Endodermal cell (in vitro differentiated cells): ENCODE measurements around the gene TMEM266. TPM values are rescaled to one million over a fixed set of nuclear protein-coding genes. Genes with fewer than 3 reads are reported as not detected.

Experiments
- DNase-seq: peaks from one replicate; pipeline ENCODE4 v3.0.0-alpha.2; 2017
- H3K27ac ChIP-seq: 2 replicates; pipeline ENCODE4 v1.5.1; 2013; ENCODE audit warnings: mild to moderate bottlenecking, low read depth, low read length, moderate library complexity
- H3K27me3 ChIP-seq: 2 replicates; pipeline ENCODE4 v1.6.1; 2013; ENCODE audit warnings: mild to moderate bottlenecking, low read length, moderate library complexity; ENCODE audit not compliant: insufficient read depth, control insufficient read depth, poor library complexity, severe bottlenecking
- H3K36me3 ChIP-seq: 2 replicates; pipeline ENCODE4 v1.7.0; 2013; ENCODE audit warnings: mild to moderate bottlenecking, low read length, moderate library complexity; ENCODE audit not compliant: control insufficient read depth, insufficient read depth
- H3K4me1 ChIP-seq: one replicate; pipeline ENCODE4 v1.7.0; 2013; ENCODE audit warnings: low read length; ENCODE audit not compliant: control insufficient read depth, insufficient read depth
- H3K4me3 ChIP-seq: 2 replicates; pipeline ENCODE4 v1.5.1; 2013; ENCODE audit warnings: mild to moderate bottlenecking, low read length, moderate library complexity
- H3K9ac ChIP-seq: 2 replicates; pipeline ENCODE4 v1.6.1; 2013; ENCODE audit warnings: mild to moderate bottlenecking, low read length, moderate library complexity; ENCODE audit not compliant: poor library complexity, severe bottlenecking; ENCODE audit errors: extremely low read depth
- H3K9me3 ChIP-seq: 2 replicates; pipeline ENCODE4 v1.6.1; 2013; ENCODE audit warnings: mild to moderate bottlenecking, low read length, moderate library complexity; ENCODE audit not compliant: control insufficient read depth
- H3K27ac Mint-ChIP-seq: 2 replicates; pipeline ENCODE4 v1.8.0; 2020; ENCODE audit warnings: mixed read lengths
- H3K27me3 Mint-ChIP-seq: 2 replicates; pipeline ENCODE4 v1.8.0; 2021; ENCODE audit warnings: mild to moderate bottlenecking, mixed read lengths; ENCODE audit not compliant: insufficient read depth
- H3K36me3 Mint-ChIP-seq: 2 replicates; pipeline ENCODE4 v1.8.0; 2020; ENCODE audit warnings: low read depth, mixed read lengths
- H3K4me1 Mint-ChIP-seq: 2 replicates; pipeline ENCODE4 v1.8.0; 2020; ENCODE audit warnings: mixed read lengths
- H3K4me3 Mint-ChIP-seq: 2 replicates; pipeline ENCODE4 v1.8.0; 2020; ENCODE audit warnings: mild to moderate bottlenecking, moderate library complexity, mixed read lengths
- H3K9me3 Mint-ChIP-seq: 2 replicates; pipeline ENCODE4 v1.8.0; 2020; ENCODE audit warnings: mild to moderate bottlenecking, mixed read lengths
- WGBS, 2 experiments: methylation state at CpG; one replicate each; pipeline versions ENCODE4 v1.1.5 to v1.1.7; 2013; ENCODE audit warnings: missing lambda C conversion rate in 2 of 2, mixed read lengths in 1 of 2; ENCODE audit not compliant: insufficient coverage in 1 of 2, insufficient read length in 1 of 2; 5-methylcytosine and 5-hydroxymethylcytosine counted together
- total RNA-seq, 2 donors: library from RNA; stranded (reverse); fragmentation: NEBNext Ultra II Directional in 1 of 2; extraction: Animal tissue kit (Norgen Biotek cat#: 25700) in 1 of 2; gene quantifications; 2 replicates in 1 of 2; 3 replicates in 1 of 2; pipeline ENCODE4 v1.2.1, GENCODE V29; 2021
- TF ChIP-seq, protein P1 (sequence below): fragments of 200-600 bp; sonication (generic); conservative IDR thresholded peaks from 2 replicates; pipeline ENCODE4 v1.5.0; 2021; ENCODE audit warnings: antibody characterized with exemption, mild to moderate bottlenecking

TMEM266 gene
- total RNA-seq, 2 donors from 2014 or later: 1.8 to 2.0 TPM

- Mint-ChIP-seq H3K4me1 (no peaks in the 10 kb centered on the region), H3K36me3 (no peaks in the 10 kb centered on the region), H3K4me3 (no peak overlapping the region), H3K9me3 (no peaks in the 10 kb centered on the region), H3K27ac (no peak overlapping the region), H3K27me3 (peaks cover 7% of the 10 kb centered on the region)
- no peaks in the 10 kb centered on the region for H3K27me3 ChIP-seq
- no peaks in the 10 kb centered on the region for H3K4me1 ChIP-seq
- DNase-seq: no peak
- H3K27ac ChIP-seq: no peak overlapping the region
- H3K36me3 ChIP-seq: no peaks in the 10 kb centered on the region
- 90 to 100% methylated on average over 4 to 16 of the region's 16 CpGs for WGBS, 2 experiments
- no peaks in the 10 kb centered on the region for H3K9me3 ChIP-seq
- TF ChIP-seq, protein P1, sequence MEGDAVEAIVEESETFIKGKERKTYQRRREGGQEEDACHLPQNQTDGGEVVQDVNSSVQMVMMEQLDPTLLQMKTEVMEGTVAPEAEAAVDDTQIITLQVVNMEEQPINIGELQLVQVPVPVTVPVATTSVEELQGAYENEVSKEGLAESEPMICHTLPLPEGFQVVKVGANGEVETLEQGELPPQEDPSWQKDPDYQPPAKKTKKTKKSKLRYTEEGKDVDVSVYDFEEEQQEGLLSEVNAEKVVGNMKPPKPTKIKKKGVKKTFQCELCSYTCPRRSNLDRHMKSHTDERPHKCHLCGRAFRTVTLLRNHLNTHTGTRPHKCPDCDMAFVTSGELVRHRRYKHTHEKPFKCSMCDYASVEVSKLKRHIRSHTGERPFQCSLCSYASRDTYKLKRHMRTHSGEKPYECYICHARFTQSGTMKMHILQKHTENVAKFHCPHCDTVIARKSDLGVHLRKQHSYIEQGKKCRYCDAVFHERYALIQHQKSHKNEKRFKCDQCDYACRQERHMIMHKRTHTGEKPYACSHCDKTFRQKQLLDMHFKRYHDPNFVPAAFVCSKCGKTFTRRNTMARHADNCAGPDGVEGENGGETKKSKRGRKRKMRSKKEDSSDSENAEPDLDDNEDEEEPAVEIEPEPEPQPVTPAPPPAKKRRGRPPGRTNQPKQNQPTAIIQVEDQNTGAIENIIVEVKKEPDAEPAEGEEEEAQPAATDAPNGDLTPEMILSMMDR: no peak
- no peak overlapping the region for H3K4me3 ChIP-seq
- no peak overlapping the region for H3K9ac ChIP-seq
Observed at GRCh38 chr15:76169911-76170800, 110.4 kb downstream of the TMEM266 start.

DNA sequence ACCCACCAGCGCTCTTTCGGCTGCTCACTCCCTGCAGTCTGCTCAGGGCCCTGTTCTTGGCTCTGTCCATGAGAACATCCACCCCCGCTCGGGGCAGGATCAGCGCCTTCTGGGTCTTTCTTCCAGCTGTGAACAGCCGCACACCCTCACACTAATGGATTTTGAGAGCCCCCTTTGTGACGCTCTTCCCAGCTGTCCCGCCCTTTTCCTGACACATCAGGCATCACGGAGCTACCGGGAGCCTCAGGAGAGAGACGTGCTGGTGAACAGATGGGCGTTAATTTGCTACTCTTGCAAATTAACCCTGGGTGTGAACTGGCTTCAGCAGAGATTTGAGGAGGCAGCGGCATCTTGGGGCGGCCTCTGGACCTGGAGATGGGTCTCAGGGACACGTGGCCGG lies 113.0 kb downstream of the TMEM266 start:
- H3K9ac ChIP-seq: no peak overlapping the region
- Mint-ChIP-seq H3K27ac (no peak overlapping the region), H3K9me3 (no peaks in the 10 kb centered on the region), H3K4me1 (peaks cover 2% of the 10 kb centered on the region), H3K36me3 (no peaks in the 10 kb centered on the region), H3K4me3 (no peak overlapping the region), H3K27me3 (peaks cover 12% of the 10 kb centered on the region)
- H3K27me3 ChIP-seq: no peaks in the 10 kb centered on the region
- no peaks in the 10 kb centered on the region for H3K36me3 ChIP-seq
- no peak for DNase-seq
- no peaks in the 10 kb centered on the region for H3K9me3 ChIP-seq
- TF ChIP-seq, protein P1: no peak
- 91 to 97% methylated on average over 16 of the region's 16 CpGs for WGBS, 2 experiments
- H3K27ac ChIP-seq: no peak overlapping the region
- H3K4me1 ChIP-seq: no peaks in the 10 kb centered on the region
- H3K4me3 ChIP-seq: no peak overlapping the region

- Mint-ChIP-seq H3K4me3 (no peak overlapping the region), H3K36me3 (no peaks in the 10 kb centered on the region), H3K27ac (no peak overlapping the region), H3K9me3 (no peaks in the 10 kb centered on the region), H3K27me3 (peaks cover 13% of the 10 kb centered on the region), H3K4me1 (peaks cover 6% of the 10 kb centered on the region)
- H3K9me3 ChIP-seq: no peaks in the 10 kb centered on the region
- H3K27ac ChIP-seq: no peak overlapping the region
- no peak for DNase-seq
- no peaks in the 10 kb centered on the region for H3K27me3 ChIP-seq
- no peak overlapping the region for H3K9ac ChIP-seq
- no peak overlapping the region for H3K4me3 ChIP-seq
- TF ChIP-seq, protein P1: no peak
- no peaks in the 10 kb centered on the region for H3K4me1 ChIP-seq
- WGBS, 2 experiments: 89 to 94% methylated on average over 6 to 8 of the region's 8 CpGs
- no peaks in the 10 kb centered on the region for H3K36me3 ChIP-seq
Observed at GRCh38 chr15:76173317-76173834, 113.6 kb downstream of the TMEM266 start.
